Psoas muscle (tissue), 8 donors: ENCODE results near the gene DIP2B. TPM values are rescaled to one million over a fixed set of nuclear protein-coding genes. Genes with fewer than 3 reads are reported as not detected.

Experiments used
- ATAC-seq, 4 donors: fragments of 200-7000 bp; cut with Tn5 transposase; one replicate each; pipeline ENCODE4 v1.9.1; 2020; ENCODE audit warnings: moderate library complexity in 3 of 4, mild to moderate bottlenecking in 2 of 4
- DNase-seq, 2 donors: peaks; one replicate each; pipeline ENCODE4 v3.0.0-alpha.2; 2020
- H3K27ac ChIP-seq: fragments of 200-600 bp; one replicate; pipeline ENCODE4 v1.8.0; 2022
- H3K27me3 ChIP-seq, 3 donors: fragments of 200-600 bp in 1 of 3; one replicate each; pipeline versions ENCODE4 v1.6.1 to v1.8.0; 2013 to 2022; ENCODE audit warnings: low read length in 2 of 3, mild to moderate bottlenecking in 2 of 3, moderate library complexity in 1 of 3; ENCODE audit not compliant: insufficient read depth in 3 of 3
- H3K36me3 ChIP-seq, 2 donors: fragments of 200-600 bp in 1 of 2; one replicate each; pipeline versions ENCODE4 v1.6.1 to v1.8.0; 2013 to 2022; ENCODE audit warnings: low read depth in 1 of 2, mild to moderate bottlenecking in 1 of 2, moderate library complexity in 1 of 2; ENCODE audit not compliant: insufficient read depth in 1 of 2
- H3K4me1 ChIP-seq: fragments of 200-600 bp; one replicate; pipeline ENCODE4 v1.8.0; 2022
- H3K4me3 ChIP-seq: fragments of 200-600 bp; one replicate; pipeline ENCODE4 v1.8.0; 2022; ENCODE audit warnings: mild to moderate bottlenecking
- H3K9me3 ChIP-seq: fragments of 200-600 bp; one replicate; pipeline ENCODE4 v1.8.0; 2022
- CTCF ChIP-seq: fragments of 200-600 bp; IDR thresholded peaks from one replicate; pipeline ENCODE4 v1.8.0; 2022; ENCODE audit warnings: antibody characterized with exemption
- WGBS, 3 donors: extraction: QIAGEN DNeasy Blood & Tissue Kit; methylation state at CpG; one replicate each; pipeline versions ENCODE4 v1.1.6 to v1.1.7; 2013; 5-methylcytosine and 5-hydroxymethylcytosine counted together
- intact Hi-C, 2 donors: fragments of 100-400 bp; cut with DNase I; formaldehyde crosslinking; loops; one replicate each; pipeline versions ENCODE4 v1.11.0 to v1.14.2; 2022
- polyA plus RNA-seq, 3 donors: library from polyadenylated mRNA; stranded (reverse); fragments of 200-250 nt; gene quantifications; one replicate each; pipeline ENCODE4 v1.2.3, GENCODE V29; 2013
- total RNA-seq, 4 donors: library from RNA; stranded (reverse); fragmentation: NEBNext Ultra II Directional in 2 of 4; extraction: Animal tissue kit (Norgen Biotek cat#: 25700) in 2 of 4; gene quantifications; one replicate each; pipeline versions ENCODE4 v1.2.1 to v1.2.4, GENCODE V29; 2021 to 2023
- donor health status: healthy with polysubstance abuse.
- donor health status: DM: no; HTN: no; CAD: no; lungs with moderate emphysema.
- donor health status: Bipolar disorder and iron deficiency.
- donor health status: healthy.
- donor health status: DM: yes; HTN: yes; CAD: no.
- donor health status: DM: no; HTN: no; CAD: no.
- donor health status: DM: no; HTN: no; CAD: no.
- donor health status: DM: yes; HTN: yes; CAD: no.

The DIP2B gene
- total and polyA plus RNA-seq, 7 donors: 2.2 to 10.7 (median 8.6) TPM

- Histone ChIP-seq H3K27me3 (no peaks in the 10 kb centered on the region), H3K4me1 (no peaks in the 10 kb centered on the region), H3K27ac (no peak overlapping the region), H3K36me3 (no peaks in the 10 kb centered on the region), H3K4me3 (no peak overlapping the region), H3K9me3 (no peaks in the 10 kb centered on the region)
- no peak for DNase-seq
- WGBS, 3 donors: 98 to 100% (median 100%) methylated on average over 2 of the region's 2 CpGs
- no peak for TF ChIP-seq CTCF
- no peak for ATAC-seq
- intact Hi-C loops: no loop called here
These were observed 52.6 kb downstream of the DIP2B start for GRCh38 chr12:50557421-50557820.

- ATAC-seq: no peak
- no peaks in the 10 kb centered on the region for H3K9me3 ChIP-seq
- no peaks in the 10 kb centered on the region for H3K27me3 ChIP-seq
- intact Hi-C loops: no loop called here
- H3K4me1 ChIP-seq: no peaks in the 10 kb centered on the region
- no peak overlapping the region for H3K4me3 ChIP-seq
- 40 to 47% (median 44%) methylated on average over 1 of the region's 1 CpG for WGBS, 3 donors
- H3K36me3 ChIP-seq: no peaks in the 10 kb centered on the region
- no peak for TF ChIP-seq CTCF
- DNase-seq: no peak
- no peak overlapping the region for H3K27ac ChIP-seq
These were observed 54.2 kb downstream of the DIP2B start for GRCh38 chr12:50558970-50559369.

- Histone ChIP-seq H3K9me3 (no peaks in the 10 kb centered on the region), H3K4me1 (no peaks in the 10 kb centered on the region), H3K27me3 (no peaks in the 10 kb centered on the region), H3K36me3 (no peaks in the 10 kb centered on the region), H3K27ac (no peak overlapping the region), H3K4me3 (no peak overlapping the region)
- DNase-seq (no peak), ATAC-seq (no peak)
- intact Hi-C loops: no loop called here
- no peak for TF ChIP-seq CTCF
- 81 to 89% (median 83%) methylated on average over 7 of the region's 7 CpGs for WGBS, 3 donors
These were observed 58.0 kb downstream of the DIP2B start for GRCh38 chr12:50562520-50563433.

GRCh38 chr12:50563434-50563787 lies 58.6 kb downstream of the DIP2B start:
- 94 to 100% (median 100%) methylated on average over 1 of the region's 1 CpG for WGBS, 3 donors
- ATAC-seq: no peak
- Histone ChIP-seq H3K27me3 (no peaks in the 10 kb centered on the region), H3K36me3 (no peaks in the 10 kb centered on the region), H3K4me1 (peaks cover 4% of the 10 kb centered on the region), H3K9me3 (no peaks in the 10 kb centered on the region), H3K27ac (no peak overlapping the region), H3K4me3 (no peak overlapping the region)
- DNase-seq: no peak
- intact Hi-C loops: no loop called here
- no peak for TF ChIP-seq CTCF
